Transverse colon (tissue), 4 donors: Measurements from ENCODE around the gene FOS. TPM values are rescaled to one million over a fixed set of nuclear protein-coding genes. Genes with fewer than 3 reads are reported as not detected.
A peak's percentile ranks its signal among the peaks of the same experiment; 100 is the strongest.

ENCODE experiments used
- DNase-seq: peaks from one replicate; pipeline ENCODE4 v3.0.0-alpha.2; 2019
- H3K27ac ChIP-seq, 4 donors: fragments of 200-600 bp; sonication (generic); 2 replicates each; pipeline ENCODE4 v1.5.1; 2016 to 2018; ENCODE audit warnings: inconsistent platforms in 4 of 4
- H3K27me3 ChIP-seq: fragments of 200-600 bp; sonication (generic); 2 replicates; pipeline ENCODE4 v1.5.1; 2017; ENCODE audit warnings: inconsistent platforms
- H3K36me3 ChIP-seq, 4 donors: fragments of 200-600 bp; sonication (generic); 2 replicates each; pipeline ENCODE4 v1.5.1; 2017 to 2019; ENCODE audit warnings: inconsistent platforms in 4 of 4
- H3K4me1 ChIP-seq, 4 donors: fragments of 200-600 bp; sonication (generic); 2 replicates each; pipeline ENCODE4 v1.5.1; 2017 to 2020; ENCODE audit warnings: inconsistent platforms in 4 of 4
- H3K4me3 ChIP-seq, 4 donors: fragments of 200-600 bp; sonication (generic); 1 replicate in 1 of 4; 2 replicates in 3 of 4; pipeline versions ENCODE4 v1.5.1 to v1.6.1; 2017 to 2019; ENCODE audit warnings: inconsistent platforms in 4 of 4
- H3K9me3 ChIP-seq, 2 donors: fragments of 200-600 bp; sonication (generic); 2 replicates each; pipeline ENCODE4 v1.5.1; 2017 to 2019; ENCODE audit warnings: inconsistent platforms in 2 of 2
- EP300 ChIP-seq: sonication (generic); formaldehyde crosslinking; IDR thresholded peaks from one replicate; pipeline ENCODE4 v1.6.1; 2017; ENCODE audit warnings: antibody characterized with exemption, low read depth
- POLR2A ChIP-seq: fragments of 450-650 bp; IDR thresholded peaks from one replicate; pipeline ENCODE4 v1.6.1; 2016; ENCODE audit warnings: antibody characterized with exemption, mild to moderate bottlenecking, moderate library complexity
- POLR2AphosphoS5 ChIP-seq, 3 donors: sonication (generic); formaldehyde crosslinking; IDR thresholded peaks; one replicate each; pipeline ENCODE4 v1.6.1; 2016; ENCODE audit warnings: antibody characterized with exemption in 3 of 3
- WGBS, 2 donors: methylation state at CpG; one replicate each; pipeline ENCODE4 v1.1.5; 2018; ENCODE audit warnings: low coverage in 1 of 2; 5-methylcytosine and 5-hydroxymethylcytosine counted together
- in situ Hi-C, 4 donors: fragments of 200-750 bp; cut with MboI; loops; one replicate each; pipeline versions ENCODE4 v1.15.0 to v1.15.1; 2017; ENCODE audit warnings: low sequenced_read_pairs in 3 of 4, low pct_ligation_motif_present in 1 of 4, low pct_unique_long_range_greater_than_20kb in 1 of 4
- intact Hi-C: fragments of 100-400 bp; cut with DNase I; formaldehyde crosslinking; loops from one replicate; pipeline ENCODE4 v1.15.1; 2023; ENCODE audit warnings: low total_unique reads
- total RNA-seq, 4 donors: library from RNA; depleted of rRNA; stranded (reverse); fragments of >200 nt; gene quantifications; one replicate each; pipeline ENCODE4 v1.1.0, GENCODE V29; 2016
- TF ChIP-seq, protein P1 (sequence below), 5 experiments: fragments of 200-600 bp in 3 of 5; fragments of 450-650 bp in 2 of 5; sonication (generic) in 3 of 5; IDR thresholded peaks; 1 replicate in 2 of 5; 2 replicates in 3 of 5; pipeline ENCODE4 v1.5.1; 2016 to 2017; ENCODE audit warnings: antibody characterized with exemption in 5 of 5, inconsistent platforms in 3 of 5, mild to moderate bottlenecking in 2 of 5, moderate library complexity in 1 of 5

Gene FOS
- total RNA-seq, 4 donors from 2014 or later = 345 to 1,356 (median 884) TPM

DNA sequence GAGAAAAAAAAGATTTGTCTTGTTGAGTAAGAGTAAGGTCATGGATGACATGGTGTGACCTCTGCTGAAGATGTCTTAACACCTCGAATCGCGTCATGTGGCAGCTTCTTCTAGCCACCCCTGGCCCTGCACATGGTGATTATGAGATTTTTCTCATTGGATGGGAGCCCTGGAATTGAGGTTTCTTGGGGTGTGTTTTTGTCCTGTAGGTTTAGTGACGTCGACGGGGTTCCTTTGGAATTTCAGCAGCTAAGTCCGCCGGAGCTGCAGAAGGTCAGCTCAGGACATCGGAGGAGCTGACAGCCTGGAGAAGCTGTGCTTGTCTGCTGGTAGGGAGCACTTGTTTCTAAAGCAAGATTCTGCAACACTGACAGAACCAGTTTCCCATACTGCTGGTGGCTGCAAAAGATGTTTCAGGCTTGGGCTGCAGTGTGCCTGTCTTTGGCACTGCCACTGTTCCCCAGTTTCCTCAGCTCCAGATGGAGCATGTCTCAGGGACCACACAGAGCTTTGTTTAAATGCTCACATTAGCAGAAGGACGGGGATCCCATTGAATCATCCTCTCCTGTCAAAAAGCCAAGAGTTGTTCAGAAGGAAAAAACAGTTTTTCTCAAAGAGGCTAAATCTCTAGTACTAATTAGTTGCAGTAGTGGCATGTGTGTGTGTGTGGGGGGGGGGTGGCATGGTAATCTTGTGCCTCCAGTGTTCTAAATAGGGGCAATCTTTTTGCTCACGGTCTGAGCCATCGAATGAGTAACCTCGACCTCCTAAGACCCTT is 5.2 kb upstream of the FOS start:
- Histone ChIP-seq H3K27ac (peak overlapping the region; percentile 53 to 96 (median 59)), H3K27me3 (no peaks in the 10 kb centered on the region), H3K36me3 (no peaks in the 10 kb centered on the region), H3K4me3 (no peak overlapping the region), H3K4me1 (peaks cover 13 to 40% (median 24%) of the 10 kb centered on the region in 4 donors), H3K9me3 (no peaks in the 10 kb centered on the region)
- in situ Hi-C loops = no loop called here
- WGBS, 2 donors = 40 to 69% methylated on average over 3 to 13 of the region's 13 CpGs
- TF ChIP-seq EP300 (no peak), POLR2AphosphoS5 (IDR thresholded peaks at IDR 0.05) (peak; percentile 16 to 28 (median 16)), POLR2A (no peak)
- TF ChIP-seq, protein P1, sequence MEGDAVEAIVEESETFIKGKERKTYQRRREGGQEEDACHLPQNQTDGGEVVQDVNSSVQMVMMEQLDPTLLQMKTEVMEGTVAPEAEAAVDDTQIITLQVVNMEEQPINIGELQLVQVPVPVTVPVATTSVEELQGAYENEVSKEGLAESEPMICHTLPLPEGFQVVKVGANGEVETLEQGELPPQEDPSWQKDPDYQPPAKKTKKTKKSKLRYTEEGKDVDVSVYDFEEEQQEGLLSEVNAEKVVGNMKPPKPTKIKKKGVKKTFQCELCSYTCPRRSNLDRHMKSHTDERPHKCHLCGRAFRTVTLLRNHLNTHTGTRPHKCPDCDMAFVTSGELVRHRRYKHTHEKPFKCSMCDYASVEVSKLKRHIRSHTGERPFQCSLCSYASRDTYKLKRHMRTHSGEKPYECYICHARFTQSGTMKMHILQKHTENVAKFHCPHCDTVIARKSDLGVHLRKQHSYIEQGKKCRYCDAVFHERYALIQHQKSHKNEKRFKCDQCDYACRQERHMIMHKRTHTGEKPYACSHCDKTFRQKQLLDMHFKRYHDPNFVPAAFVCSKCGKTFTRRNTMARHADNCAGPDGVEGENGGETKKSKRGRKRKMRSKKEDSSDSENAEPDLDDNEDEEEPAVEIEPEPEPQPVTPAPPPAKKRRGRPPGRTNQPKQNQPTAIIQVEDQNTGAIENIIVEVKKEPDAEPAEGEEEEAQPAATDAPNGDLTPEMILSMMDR (IDR thresholded peaks at IDR 0.05) = no peak
- peak; percentile 26 for DNase-seq
- intact Hi-C loops = no loop called here

DNA sequence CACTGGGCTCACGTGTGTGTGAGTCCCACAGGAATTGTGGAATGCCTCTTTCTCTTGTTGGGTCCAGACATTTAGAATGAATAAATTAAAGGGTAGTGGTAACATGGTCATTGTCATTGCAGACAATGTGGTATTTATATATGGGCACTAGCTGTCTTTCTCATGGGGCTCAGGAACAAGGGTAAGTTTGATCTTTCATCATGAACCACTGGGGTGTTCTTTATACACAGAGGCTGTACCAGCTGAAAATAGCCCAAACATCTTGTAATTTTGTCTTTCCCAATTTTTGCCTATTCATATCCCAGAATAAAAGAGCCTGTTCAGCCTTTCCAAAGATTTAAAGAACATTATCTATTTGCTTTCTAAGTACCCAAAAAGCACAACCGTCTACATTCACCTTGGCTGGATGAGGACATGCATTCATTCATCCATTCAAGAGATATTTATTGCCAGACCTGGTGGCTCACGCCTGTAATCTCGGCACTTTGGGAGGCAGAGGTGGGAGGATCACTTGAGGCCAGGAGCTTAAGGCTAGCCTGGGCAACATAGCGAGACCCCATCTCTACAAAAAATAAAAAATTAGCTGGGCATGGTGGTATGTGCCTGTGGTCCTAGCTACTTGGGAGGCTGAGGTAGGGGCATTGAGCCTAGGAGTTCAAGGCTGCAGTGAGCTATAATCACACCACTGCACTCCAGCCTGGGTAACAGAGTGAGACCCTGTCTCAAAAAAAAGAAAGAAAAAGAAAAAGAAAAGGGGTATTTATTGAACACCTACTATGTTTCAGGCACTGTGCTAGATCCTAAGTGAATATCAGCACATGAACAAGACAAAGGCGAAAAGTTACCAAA is 4.4 kb upstream of the FOS start:
- intact Hi-C loops (no loop called here), in situ Hi-C loops (no loop called here)
- Histone ChIP-seq H3K27me3 (no peaks in the 10 kb centered on the region), H3K9me3 (no peaks in the 10 kb centered on the region), H3K27ac (peak overlapping the region; percentile 53 to 97 (median 79)), H3K4me3 (no peak overlapping the region), H3K36me3 (no peaks in the 10 kb centered on the region), H3K4me1 (peaks cover 13 to 46% (median 23%) of the 10 kb centered on the region in 4 donors)
- no peak for DNase-seq
- 74 to 90% methylated on average over 5 to 6 of the region's 6 CpGs for WGBS, 2 donors
- TF ChIP-seq EP300 (no peak), POLR2AphosphoS5 (IDR thresholded peaks at IDR 0.05) (no peak), POLR2A (no peak)
- TF ChIP-seq, protein P1 (IDR thresholded peaks at IDR 0.05) = no peak

DNA sequence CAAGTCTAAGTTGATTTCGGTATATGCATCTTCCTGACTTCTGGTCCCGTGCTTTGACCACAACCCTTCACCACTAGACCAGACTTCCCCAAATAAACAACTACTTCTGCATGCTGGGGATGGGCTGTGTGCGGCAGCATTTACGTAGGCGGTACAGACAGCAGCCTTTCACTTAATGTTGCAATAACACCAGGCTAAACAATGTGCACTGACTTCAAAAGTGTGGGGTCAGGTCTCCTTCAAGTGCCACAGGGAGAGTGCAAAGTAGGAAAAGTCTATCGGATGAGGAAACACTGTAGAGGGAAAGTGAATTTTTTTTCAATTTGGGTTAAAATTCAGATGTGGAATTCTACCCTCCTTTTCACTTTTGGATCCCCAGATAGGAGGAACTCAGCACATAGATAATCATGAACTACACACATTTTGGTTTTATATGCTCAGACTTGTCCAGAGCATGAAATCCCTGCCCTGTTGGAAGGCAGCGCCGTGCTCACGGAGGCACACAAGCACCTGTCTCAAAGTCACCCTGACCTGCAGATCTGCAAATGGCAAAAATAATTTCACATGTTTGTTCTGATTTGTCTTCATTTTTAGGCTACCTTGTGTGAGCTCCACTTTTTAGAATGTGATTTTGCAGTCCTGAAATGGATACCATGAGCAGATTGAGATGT is 3.6 kb upstream of the FOS start:
- no peak overlapping the region for H3K4me3 ChIP-seq
- no peaks in the 10 kb centered on the region for H3K27me3 ChIP-seq
- peaks cover 0 to 1% (median under 1%) of the 10 kb centered on the region in 4 donors for H3K36me3 ChIP-seq
- TF ChIP-seq POLR2A = peak; percentile 31
- TF ChIP-seq, protein P1 (IDR thresholded peaks at IDR 0.05) = no peak
- TF ChIP-seq POLR2AphosphoS5 (IDR thresholded peaks at IDR 0.05) = peak; percentile 15 to 67 (median 63)
- peak; percentile 95 for TF ChIP-seq EP300
- 79 to 82% methylated on average over 3 to 9 of the region's 9 CpGs for WGBS, 2 donors
- peaks cover 14 to 51% (median 27%) of the 10 kb centered on the region in 4 donors for H3K4me1 ChIP-seq
- no peaks in the 10 kb centered on the region for H3K9me3 ChIP-seq
- DNase-seq = peak; percentile 74
- H3K27ac ChIP-seq = peak overlapping the region; percentile 96 to 99 (median 98)
- intact Hi-C loops = no loop called here
- in situ Hi-C loops = no loop called here
